K562 (cell line): ENCODE data around the gene USP48. TPM values are rescaled to one million over a fixed set of nuclear protein-coding genes. Genes with fewer than 3 reads are reported as not detected.

ENCODE experiments used
- ATAC-seq: fragments of 200-7000 bp; cut with Tn5 transposase; 3 replicates; pipeline ENCODE4 v1.9.1; 2020; ENCODE audit warnings: moderate library complexity
- BruUV-seq: library from RNA; stranded (reverse); fragments of 400-500 nt; replicated peaks from 2 replicates; lab custom pipeline; 2021; lab: Mats Ljungman, UMichigan
- CTCF ChIA-PET: fragments of 300-600 bp; formaldehyde crosslinking; extraction: SDS; loops from one replicate; lab custom pipeline; 2021; ENCODE audit warnings: low intra/inter-chr PET ratio; lab: Yijun Ruan, JAX
- POLR2A ChIA-PET: fragments of 300-600, 350-650 bp; sonication (Branson Sonifier 250); formaldehyde crosslinking; extraction: SDS; loops from one replicate; lab custom pipeline; 2021; ENCODE audit warnings: antibody characterized with exemption, inconsistent platforms; lab: Yijun Ruan, JAX
- DNase-seq, 4 experiments: peaks; one replicate each; pipeline versions ENCODE4 v3.0.0 to v3.0.0-alpha.2; 2011 to 2018; ENCODE audit warnings: low spot score in 3 of 4, mixed read lengths in 3 of 4; ENCODE audit errors: extremely low read depth in 1 of 4
- FAIRE-seq: peaks from 2 replicates; lab custom pipeline; 2011; peaks lifted over from hg19 to GRCh38; lab: Jason Lieb, UNC
- H2AFZ ChIP-seq: 2 replicates; pipeline ENCODE4 v1.6.0; 2011; ENCODE audit warnings: low read depth, low read length, control low read depth, inconsistent platforms
- H3K27ac ChIP-seq: fragments of 200-600 bp; 3 replicates; pipeline ENCODE4 v1.8.0; 2011; ENCODE audit warnings: low read depth, mild to moderate bottlenecking, control low read depth, inconsistent platforms, low read length, moderate library complexity, mixed read lengths; ENCODE audit errors: extremely low read depth
- H3K27me3 ChIP-seq, 2 experiments: fragments of 300-600 bp in 1 of 2; 2 replicates in 1 of 2; 3 replicates in 1 of 2; pipeline versions ENCODE4 v1.6.0 to v1.8.0; 2011; ENCODE audit warnings: inconsistent platforms in 2 of 2, low read length in 2 of 2, mild to moderate bottlenecking in 1 of 2, mixed read lengths in 1 of 2, moderate library complexity in 1 of 2; ENCODE audit not compliant: control insufficient read depth in 2 of 2, insufficient read depth in 2 of 2
- H3K36me3 ChIP-seq: fragments of 300-600 bp; 3 replicates; pipeline ENCODE4 v1.8.0; 2011; ENCODE audit warnings: mild to moderate bottlenecking, low read length, inconsistent platforms; ENCODE audit not compliant: control insufficient read depth, insufficient read depth
- H3K4me1 ChIP-seq, 2 experiments: fragments of 200-600 bp in 1 of 2; replicated peaks in 1 of 2; 2 replicates in 1 of 2; 3 replicates in 1 of 2; pipeline versions ENCODE4 v1.5.1 to v1.8.0; 2011; ENCODE audit warnings: inconsistent platforms in 2 of 2, low read length in 2 of 2, mild to moderate bottlenecking in 1 of 2, mixed read lengths in 1 of 2, moderate library complexity in 1 of 2; ENCODE audit not compliant: control insufficient read depth in 2 of 2, insufficient read depth in 2 of 2
- H3K4me2 ChIP-seq: 2 replicates; pipeline ENCODE4 v1.6.1; 2011; ENCODE audit warnings: low read length, control low read depth, inconsistent platforms, mixed read lengths; ENCODE audit not compliant: insufficient read depth
- H3K4me3 ChIP-seq: fragments of 200-600 bp; sonication (generic), shearing (Covaris generic); 2 replicates; pipeline ENCODE4 v1.5.1; 2016; ENCODE audit warnings: control low read depth, inconsistent platforms
- H3K79me2 ChIP-seq: fragments of 200-600 bp; 3 replicates; pipeline ENCODE4 v1.8.0; 2011; ENCODE audit warnings: low read length, inconsistent platforms; ENCODE audit not compliant: control insufficient read depth, insufficient read depth
- H3K9ac ChIP-seq, 2 experiments: 2 replicates each; pipeline versions ENCODE4 v1.6.0 to v1.6.1; 2011; ENCODE audit warnings: low read depth in 2 of 2, low read length in 2 of 2, control low read depth in 1 of 2, inconsistent platforms in 1 of 2, mild to moderate bottlenecking in 1 of 2, mixed read lengths in 1 of 2; ENCODE audit not compliant: insufficient read depth in 1 of 2
- H3K9me1 ChIP-seq: one replicate; pipeline ENCODE4 v1.6.0; 2011; ENCODE audit warnings: inconsistent platforms, mild to moderate bottlenecking, low read length, moderate library complexity; ENCODE audit not compliant: control insufficient read depth, insufficient read depth
- H3K9me3 ChIP-seq: replicated peaks from 2 replicates; pipeline ENCODE4 v1.5.1; 2011; ENCODE audit warnings: low read depth, low read length, inconsistent platforms; ENCODE audit not compliant: control insufficient read depth, insufficient read depth
- H4K20me1 ChIP-seq: replicated peaks from 2 replicates; pipeline ENCODE4 v1.6.1; 2011; ENCODE audit warnings: low read length, inconsistent platforms, mixed read lengths; ENCODE audit not compliant: control insufficient read depth, insufficient read depth
- HNRNPLL ChIP-seq: fragments of 200-400 bp; formaldehyde crosslinking; IDR thresholded peaks from 2 replicates; pipeline ENCODE4 v1.6.1; 2017; ENCODE audit warnings: low read length, low read depth, mild to moderate bottlenecking; ENCODE audit not compliant: poor library complexity, severe bottlenecking
- ID3 ChIP-seq, 2 experiments: fragments of 250-450 bp in 1 of 2; fragments of 450-650 bp in 1 of 2; sonication (Bioruptor Pico) in 1 of 2; IDR thresholded peaks; 2 replicates each; pipeline versions ENCODE4 v1.6.1 to v1.8.0; 2016 to 2021; ENCODE audit warnings: mild to moderate bottlenecking in 2 of 2, moderate library complexity in 2 of 2, missing compliant biosample characterization in 1 of 2, missing genetic modification characterization in 1 of 2
- RBM15 ChIP-seq: fragments of 200-400 bp; formaldehyde crosslinking; IDR thresholded peaks from 2 replicates; pipeline ENCODE4 v1.6.1; 2018; ENCODE audit warnings: mild to moderate bottlenecking, low read length, moderate library complexity; ENCODE audit not compliant: insufficient read depth
- SPI1 ChIP-seq: IDR thresholded peaks from 2 replicates; pipeline ENCODE4 v1.6.1; 2011; ENCODE audit warnings: low read depth, low read length, control low read depth, borderline replicate concordance
- ZFP91 ChIP-seq: sonication (generic); formaldehyde crosslinking; IDR thresholded peaks from 2 replicates; pipeline ENCODE4 v1.8.0; 2022; ENCODE audit warnings: mild to moderate bottlenecking, missing genetic modification reagents
- ZMIZ1 ChIP-seq, 2 experiments: fragments of 150-350 bp in 1 of 2; IDR thresholded peaks; 2 replicates each; pipeline ENCODE4 v1.6.1; 2012 to 2016; ENCODE audit warnings: low read depth in 2 of 2, low read length in 2 of 2, mild to moderate bottlenecking in 1 of 2, moderate library complexity in 1 of 2
- ZNF24 ChIP-seq: fragments of 450-650 bp; IDR thresholded peaks from 2 replicates; pipeline ENCODE4 v1.6.1; 2016
- ZNF408 ChIP-seq: fragments of 250-450 bp; sonication (Bioruptor Pico); IDR thresholded peaks from 2 replicates; pipeline ENCODE4 v1.4.0; 2020; ENCODE audit warnings: low read depth, mild to moderate bottlenecking, moderate library complexity
- ZNF695 ChIP-seq: fragments of 450-650 bp; formaldehyde crosslinking; IDR thresholded peaks from 2 replicates; pipeline ENCODE4 v1.4.0; 2020; ENCODE audit warnings: mild to moderate bottlenecking, moderate library complexity
- ZNF830 ChIP-seq: fragments of 250-450 bp; sonication (Bioruptor Pico); IDR thresholded peaks from 2 replicates; pipeline ENCODE4 v1.5.0; 2021; ENCODE audit warnings: mild to moderate bottlenecking
- WGBS: fragments of 100-300 bp; shearing (Covaris generic); methylation state at CpG from one replicate; pipeline ENCODE4 v1.1.6; 2016; ENCODE audit warnings: low coverage, mixed read lengths; ENCODE audit not compliant: insufficient coverage; ENCODE audit errors: missing lambda C conversion rate; 5-methylcytosine and 5-hydroxymethylcytosine counted together
- in situ Hi-C: fragments of 300-500 bp; cut with MboI; formaldehyde crosslinking; loops from 4 replicates; pipeline ENCODE4 v1.15.0; 2018; ENCODE audit warnings: inconsistent platforms, mixed read lengths
- intact Hi-C: fragments of 100-400 bp; cut with micrococcal nuclease; formaldehyde crosslinking; loops from 2 replicates; pipeline ENCODE4 v1.14.2; 2022
- polyA plus RNA-seq, 8 experiments: library from polyadenylated mRNA; depleted of rRNA in 4 of 8; stranded (reverse) in 5 of 8; unstranded in 3 of 8; fragments of >200 nt; fragmentation: Nextera tagmentation in 2 of 8; fragmentation: Illumina TruSeq in 1 of 8; extraction: Ambion mirVana in 2 of 8; extraction: Trizol in 1 of 8; gene quantifications; 2 replicates each; pipeline versions ENCODE4 v1.2.1 to v1.2.3, GENCODE V29; 2011 to 2014; ENCODE audit warnings: inconsistent platforms in 1 of 8, missing spikeins in 1 of 8
- total RNA-seq, 7 experiments: library from RNA; depleted of rRNA in 6 of 7; stranded (reverse); fragments of >200 nt in 6 of 7; fragmentation: Illumina TruSeq in 2 of 7; extraction: Trizol in 2 of 7; gene quantifications; 2 replicates each; pipeline versions ENCODE4 v1.2.1 to v1.2.3, GENCODE V29; 2011 to 2021; ENCODE audit warnings: low replicate concordance in 1 of 7

Gene USP48
- total and polyA plus RNA-seq, 9 of the 15 experiments (the other 6 are each of a cell fraction or from before 2014, with no cell fraction given): 23.3 to 123 (median 106) TPM

DNA sequence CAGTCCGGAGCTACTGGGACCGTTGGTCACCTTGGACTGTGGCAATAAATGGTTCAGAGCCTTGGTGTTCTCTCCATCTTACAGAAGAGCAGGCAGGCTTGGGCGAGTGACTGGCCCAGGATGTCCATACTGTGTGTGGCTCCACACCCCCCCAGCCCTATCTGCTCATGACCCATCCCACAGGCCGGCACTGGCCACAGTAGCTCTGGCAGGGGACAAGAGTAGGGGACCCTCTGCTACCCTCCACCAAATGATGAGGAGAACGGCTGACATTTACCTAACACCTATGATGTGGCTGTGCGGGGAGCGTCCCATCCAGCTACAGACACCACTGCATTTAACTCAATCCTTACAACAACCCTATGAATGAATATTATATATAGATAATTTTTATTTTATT, 42.4 kb upstream of the USP48 start:
- no peak for FAIRE-seq
- Histone ChIP-seq H3K9ac (no peak overlapping the region), H3K9me1 (peaks cover 3% of the 10 kb centered on the region)
- TF ChIP-seq HNRNPLL (no peak), ZNF695 (no peak), ZNF24 (no peak), RBM15 (no peak), ZNF408 (CRISPR knock-in tag) (no peak), ZNF830 (no peak), ID3 (CRISPR knock-in tag; IDR thresholded peaks at IDR 0.05) (no peak), ID3 (tag; IDR thresholded peaks at IDR 0.05) (no peak), ZFP91 (no peak), ZMIZ1 (IDR thresholded peaks at IDR 0.05; ENCODE audit: low read depth in 2 of 2, low read length in 2 of 2) (no peak), SPI1 (no peak)
- TF ChIP-seq, all 486 proteins: peak for 0
- WGBS: 88% methylated on average over 7 of the region's 7 CpGs
- Histone ChIP-seq H2AFZ (no peak overlapping the region), H3K4me1 (peaks cover 8 to 47% of the 10 kb centered on the region in 2 experiments; a peak in 4 of 5 replicates), H3K27ac (no peak overlapping the region), H4K20me1 (no peaks in the 10 kb centered on the region), H3K4me3 (no peak overlapping the region), H3K27me3 (no peaks in the 10 kb centered on the region), H3K9me3 (no peaks in the 10 kb centered on the region), H3K79me2 (no peaks in the 10 kb centered on the region), H3K36me3 (peaks cover 72% of the 10 kb centered on the region; the same call in 2 of the 3 replicates), H3K4me2 (no peak overlapping the region)
- DNase-seq: no peak
- ChIA-PET CTCF (no interaction called here), POLR2A (interaction anchor here (0.5 kb wide), 1 partner anchor 16 kb away, joined by 3 read pairs; no protein-coding TSS in a partner anchor)
- intact Hi-C loops: no loop called here
- in situ Hi-C loops: no loop called here
- no peak for ATAC-seq
- BruUV-seq: no TSS peak
